HG02623 (cell line): ENCODE measurements around the gene GIMAP2.

Experiments
- ATAC-seq: cut with Tn5 transposase; IDR thresholded peaks from one replicate; pipeline ENCODE4 v1.9.1; 2021; ENCODE audit warnings: moderate library complexity; ENCODE audit not compliant: unreplicated experiment

GIMAP2 gene

GRCh38 chr7:150732786-150733481, 47.4 kb downstream of the GIMAP2 start:
- no peak for ATAC-seq

- ATAC-seq, result no peak
These were observed 48.1 kb downstream of the GIMAP2 start for GRCh38 chr7:150733482-150734095.

- ATAC-seq, result peak; percentile 40
These were observed 48.7 kb downstream of the GIMAP2 start for GRCh38 chr7:150734254-150734653.

GRCh38 chr7:150735596-150736358, 50.3 kb downstream of the GIMAP2 start:
- ATAC-seq, result no peak

GRCh38 chr7:150736864-150737263, 51.4 kb downstream of the GIMAP2 start:
- ATAC-seq, result no peak

GRCh38 chr7:150737265-150738055, 52.0 kb downstream of the GIMAP2 start, which contains the start of gene GIMAP5:
Gene GIMAP5 (plus strand): TSS chr7:150737418. CDS start chr7:150740885, 3,467 bp downstream.
- no peak for ATAC-seq

- no peak for ATAC-seq
These were observed 52.6 kb downstream of the GIMAP2 start for GRCh38 chr7:150738092-150738491.

GRCh38 chr7:150738591-150739001, 53.1 kb downstream of the GIMAP2 start:
- ATAC-seq, result no peak

GRCh38 chr7:150739033-150739432, 53.5 kb downstream of the GIMAP2 start:
- ATAC-seq, result no peak

GRCh38 chr7:150740053-150740452, 54.5 kb downstream of the GIMAP2 start:
- no peak for ATAC-seq

- no peak for ATAC-seq
These were observed 56.9 kb downstream of the GIMAP2 start for GRCh38 chr7:150742286-150742968.
